Fibroblast of lung (primary cell): ENCODE measurements around the gene PALM2AKAP2.

Experiments used
- CTCF ChIP-seq, 2 donors: IDR thresholded peaks in 1 of 2; conservative IDR thresholded peaks in 1 of 2; 1 replicate in 1 of 2; 2 replicates in 1 of 2; pipeline ENCODE4 v1.5.1; 2011 to 2012; ENCODE audit warnings: low read length in 2 of 2, control low read depth in 1 of 2, inconsistent platforms in 1 of 2, low read depth in 1 of 2, mild to moderate bottlenecking in 1 of 2
- EZH2 ChIP-seq: IDR thresholded peaks from 2 replicates; pipeline ENCODE4 v1.5.1; 2012; ENCODE audit warnings: low read length, control low read depth, mild to moderate bottlenecking; ENCODE audit errors: missing control alignments

DNA sequence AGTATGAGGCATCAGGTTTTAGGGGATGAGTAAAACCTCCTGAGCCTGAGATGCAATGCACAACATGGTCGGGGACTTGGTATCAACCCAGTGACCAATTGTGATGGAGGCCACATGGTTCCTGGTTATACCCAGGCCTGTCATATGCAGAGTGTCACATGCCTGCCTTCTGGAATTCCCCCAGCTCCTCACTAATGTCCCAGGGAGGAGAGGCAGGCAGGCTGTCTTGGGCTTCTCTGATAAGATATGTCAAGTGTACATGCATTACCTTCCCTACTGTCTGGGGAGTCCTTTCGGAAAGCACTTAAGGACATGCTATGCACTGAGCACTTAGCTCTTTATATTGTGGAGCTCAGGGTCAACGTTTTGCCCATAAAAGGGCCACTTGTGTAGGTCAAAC is 14.2 kb upstream of the PALM2AKAP2 start:
- TF ChIP-seq EZH2 (no peak), CTCF (conservative IDR thresholded peaks at IDR 0.05 in 1 of 2, IDR thresholded peaks at IDR 0.05 in 1 of 2; ENCODE audit: low read depth in 1 of 2, low read length in 2 of 2) (no peak)
